HG02981 (cell line): ENCODE data around the gene PRKN.
"Not testable (repeated sequence)": the region's sequence is repeated elsewhere in the genome, so short reads cannot be mapped to it uniquely, and the experiment has no call there.

Experiments
- ATAC-seq: cut with Tn5 transposase; IDR thresholded peaks from one replicate; pipeline ENCODE4 v1.9.1; 2021; ENCODE audit warnings: mild to moderate bottlenecking, moderate library complexity; ENCODE audit not compliant: unreplicated experiment

PRKN gene

GRCh38 chr6:162546905-162547304 lies 180.7 kb downstream of the PRKN start:
- ATAC-seq = no peak

GRCh38 chr6:162543221-162543620 lies 184.3 kb downstream of the PRKN start:
- no peak for ATAC-seq

DNA sequence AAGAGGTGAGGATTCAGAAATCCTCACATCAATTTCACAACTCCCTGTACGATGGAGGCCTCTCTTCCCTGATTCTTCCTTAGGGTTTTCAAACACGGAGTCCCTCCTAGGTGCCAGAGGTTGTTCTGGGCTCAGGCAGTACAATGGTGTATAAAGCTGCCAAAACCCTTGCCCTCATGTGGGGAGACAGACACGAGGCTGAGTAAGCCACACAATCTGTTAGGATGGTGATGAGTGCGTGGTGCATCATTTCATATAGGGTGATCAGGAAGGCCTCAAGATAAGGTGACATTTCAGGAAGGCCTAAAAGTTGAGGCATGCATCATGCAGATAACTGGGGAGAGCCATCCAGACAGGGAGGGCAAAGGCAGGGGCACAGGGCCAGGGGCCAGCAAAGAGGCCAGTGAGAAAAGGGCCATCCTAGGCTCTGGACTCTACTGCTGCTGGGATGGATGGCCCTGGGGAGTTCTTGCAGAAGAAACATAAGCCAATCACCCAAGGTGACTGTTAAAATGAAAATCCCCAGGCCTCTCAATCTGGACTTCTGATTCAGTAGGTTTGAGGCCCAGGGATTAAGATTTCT lies 186.5 kb downstream of the PRKN start:
- ATAC-seq = no peak

- ATAC-seq = no peak
These were observed 188.2 kb downstream of the PRKN start for GRCh38 chr6:162539321-162539720.

DNA sequence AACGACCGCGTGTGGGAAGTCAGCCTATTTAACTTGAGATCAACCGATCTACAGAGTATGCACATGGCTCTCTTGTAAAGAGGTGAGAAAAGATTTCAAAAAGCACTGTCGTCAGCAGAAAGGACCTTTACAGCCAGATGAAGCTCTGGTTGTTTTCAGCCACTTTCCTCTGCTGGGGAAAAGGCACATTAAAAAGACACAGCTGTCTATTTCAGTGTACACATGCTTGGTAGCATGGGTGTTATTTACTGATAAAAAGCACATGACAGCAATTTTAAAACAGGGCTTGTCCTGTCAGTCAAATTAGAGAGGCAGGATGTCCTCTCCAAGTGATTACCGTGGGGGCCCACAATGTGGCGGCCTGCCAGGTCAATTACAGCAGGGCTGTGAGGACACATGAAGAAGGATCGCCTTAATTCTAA lies 188.9 kb downstream of the PRKN start:
- ATAC-seq = no peak

DNA sequence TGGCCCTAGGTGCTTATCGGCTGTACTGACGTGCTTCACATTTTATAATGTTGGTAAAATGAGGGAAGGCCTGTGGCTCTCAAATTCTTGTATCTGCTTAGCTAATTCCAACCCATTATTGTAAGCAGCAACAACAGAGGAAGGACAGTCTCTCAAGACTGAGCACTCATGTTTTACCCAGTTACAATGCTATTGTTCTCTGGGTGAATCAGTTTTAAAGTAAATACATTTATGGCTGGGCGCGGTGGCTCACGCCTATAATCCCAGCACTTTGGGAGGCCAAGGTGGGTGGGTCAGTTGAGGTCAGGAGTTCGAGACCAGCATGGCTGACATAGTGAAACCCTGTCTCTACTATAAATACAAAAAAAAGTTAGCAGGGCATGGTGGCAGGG lies 194.6 kb downstream of the PRKN start:
- ATAC-seq = no peak

GRCh38 chr6:162532283-162533008 lies 195.1 kb downstream of the PRKN start:
- ATAC-seq = no peak

GRCh38 chr6:162531391-162531790 lies 196.2 kb downstream of the PRKN start:
- not testable (repeated sequence) for ATAC-seq

- ATAC-seq = no peak
These were observed 199.0 kb downstream of the PRKN start for GRCh38 chr6:162528538-162528937.

- no peak for ATAC-seq
These were observed 200.6 kb downstream of the PRKN start for GRCh38 chr6:162526960-162527359.

DNA sequence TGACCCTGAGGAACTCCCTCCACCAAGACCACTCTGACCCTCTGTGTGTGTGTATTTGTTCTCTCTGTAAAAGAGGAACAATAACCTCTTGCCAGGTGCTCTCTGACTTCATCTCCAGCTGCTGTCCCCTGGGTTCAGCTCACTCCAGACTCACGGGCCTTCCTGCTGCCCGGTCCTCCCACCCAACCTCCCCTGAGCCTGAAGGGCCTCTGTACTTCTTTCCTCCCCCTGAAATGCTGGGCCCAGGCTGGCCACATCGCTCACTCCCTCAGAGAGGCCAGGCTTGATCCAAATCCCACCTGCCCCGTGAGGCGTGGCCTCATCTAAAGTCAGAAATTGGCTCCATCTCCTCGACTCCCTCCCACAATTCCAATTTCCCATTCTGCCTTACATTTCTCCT lies 202.4 kb downstream of the PRKN start:
- no peak for ATAC-seq

DNA sequence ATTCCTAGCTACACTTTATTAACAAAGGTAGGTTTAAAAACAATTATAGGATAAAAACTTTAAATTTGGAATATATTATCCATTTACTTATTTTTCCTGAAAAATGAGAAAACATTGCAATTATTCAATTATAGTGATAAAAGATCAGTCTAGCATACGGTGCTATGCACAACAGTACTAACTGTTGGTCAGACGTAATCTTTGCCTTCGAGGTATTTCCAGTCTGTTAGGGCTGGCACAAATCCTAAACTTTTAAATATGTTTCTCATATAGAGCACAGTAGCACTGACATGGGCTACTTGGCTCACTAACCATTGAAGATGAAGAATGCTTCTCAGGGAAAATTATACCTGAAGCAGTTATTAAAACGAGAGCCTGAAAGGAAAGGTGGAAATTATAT lies 214.8 kb downstream of the PRKN start:
- ATAC-seq = no peak

- no peak for ATAC-seq
These were observed 230.2 kb downstream of the PRKN start for GRCh38 chr6:162497389-162497788.

GRCh38 chr6:162493917-162494316 lies 233.6 kb downstream of the PRKN start:
- ATAC-seq = no peak

- no peak for ATAC-seq
These were observed 235.9 kb downstream of the PRKN start for GRCh38 chr6:162491637-162492036.

DNA sequence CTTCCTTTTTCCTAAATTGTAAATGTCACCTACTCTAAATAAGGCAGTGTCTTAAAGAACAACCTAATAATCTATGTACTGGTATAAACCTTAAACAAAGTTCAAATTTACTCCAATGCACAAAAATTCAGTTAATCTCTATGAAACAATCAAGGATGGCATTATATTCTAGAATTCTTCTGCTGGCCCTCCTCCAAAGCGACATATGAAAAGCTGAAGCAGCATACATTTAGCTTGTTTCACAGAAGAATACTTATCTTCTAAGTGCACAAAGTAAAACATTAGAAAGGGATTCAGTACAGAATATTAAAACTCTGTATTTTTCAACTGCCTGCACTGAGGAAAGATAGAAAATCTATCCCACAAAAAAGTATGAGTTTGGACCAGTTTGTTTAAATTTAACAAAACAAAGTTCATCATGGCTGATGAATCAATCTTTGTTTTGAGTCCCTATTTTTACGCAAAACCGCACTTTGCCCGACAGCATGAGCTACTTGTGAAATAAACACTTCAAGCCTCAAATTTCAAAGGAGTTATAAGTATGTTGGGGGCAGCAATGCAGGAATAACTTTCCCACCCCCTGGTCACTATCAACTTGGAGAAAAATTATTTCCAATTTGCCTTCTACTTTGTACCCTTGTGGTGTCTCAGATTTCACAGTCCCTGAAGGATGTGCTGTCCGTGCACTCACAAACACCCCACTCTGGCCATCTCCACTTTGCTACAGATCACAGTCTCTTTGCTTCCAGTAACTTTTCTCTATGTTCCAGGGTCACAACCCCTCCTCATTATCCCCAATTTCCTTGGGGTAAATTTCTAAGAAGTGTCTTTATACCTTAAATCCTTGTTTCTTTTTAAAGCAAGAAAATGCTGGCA lies 238.2 kb downstream of the PRKN start:
- ATAC-seq = no peak

DNA sequence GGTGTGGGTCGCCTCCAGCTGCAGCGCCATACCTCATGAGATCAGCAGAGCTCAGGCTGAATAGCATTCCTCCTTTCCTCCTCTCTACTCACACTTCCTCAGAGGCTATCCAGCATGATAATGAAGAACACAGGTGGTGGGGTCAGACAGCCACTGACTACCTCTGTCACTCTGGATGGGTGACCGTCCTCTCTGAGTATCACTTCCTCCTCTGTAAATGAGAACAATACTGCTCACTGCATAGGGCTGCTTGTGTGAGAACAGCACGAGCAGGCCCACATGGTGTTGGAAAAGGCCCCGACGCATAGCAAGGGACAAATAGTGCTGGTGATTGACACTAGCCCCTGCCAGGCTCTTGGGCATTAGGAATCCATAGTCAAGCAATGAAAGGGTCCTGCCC lies 239.1 kb downstream of the PRKN start:
- no peak for ATAC-seq

- ATAC-seq = no peak
These were observed 242.1 kb downstream of the PRKN start for GRCh38 chr6:162485464-162485863.

DNA sequence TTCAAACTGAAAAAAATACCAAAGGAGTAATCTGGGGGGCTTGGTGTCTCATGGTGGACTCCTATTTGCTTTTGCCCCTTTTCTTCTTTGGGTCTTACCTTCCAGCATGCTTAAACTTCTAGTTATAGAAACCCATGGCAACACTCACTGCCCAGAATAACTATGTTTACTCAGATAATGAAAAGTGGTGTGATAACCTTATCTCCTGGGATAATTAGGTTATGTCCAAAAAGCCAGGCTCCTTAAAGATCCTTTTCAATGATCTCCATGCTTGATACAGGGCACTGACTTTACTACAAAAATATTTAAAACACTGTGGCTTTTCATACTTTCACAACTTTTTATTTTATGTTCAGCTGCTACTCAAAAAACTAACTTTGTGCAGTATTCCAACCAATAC lies 245.6 kb downstream of the PRKN start:
- no peak for ATAC-seq

GRCh38 chr6:162481320-162481719 lies 246.2 kb downstream of the PRKN start:
- no peak for ATAC-seq

DNA sequence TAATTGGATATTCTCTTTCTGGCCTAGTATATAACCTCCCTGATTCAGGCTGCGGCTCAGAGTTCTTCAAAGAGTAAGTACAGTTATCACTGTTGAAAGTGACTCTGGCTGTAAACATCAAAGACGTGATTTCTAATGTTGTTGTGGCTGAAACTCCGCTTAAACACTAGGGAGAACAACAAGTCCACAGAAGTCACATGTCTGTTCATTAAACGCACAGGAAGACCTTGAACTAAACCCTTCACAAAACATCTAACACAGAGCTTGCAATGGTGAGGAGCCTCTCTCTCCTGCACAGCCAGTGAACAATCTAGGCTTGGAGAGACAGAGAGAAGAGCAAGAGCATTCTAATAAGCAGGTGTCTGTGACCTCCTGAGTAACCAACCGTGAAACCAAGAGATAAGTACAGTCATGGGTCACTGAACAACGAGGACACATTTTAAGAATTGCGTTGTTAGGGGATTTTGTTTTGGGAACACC lies 249.3 kb downstream of the PRKN start:
- no peak for ATAC-seq

- no peak for ATAC-seq
These were observed 252.8 kb downstream of the PRKN start for GRCh38 chr6:162474722-162475121.
